ENCODE data around the gene LAMB2.

Gene LAMB2

DNA sequence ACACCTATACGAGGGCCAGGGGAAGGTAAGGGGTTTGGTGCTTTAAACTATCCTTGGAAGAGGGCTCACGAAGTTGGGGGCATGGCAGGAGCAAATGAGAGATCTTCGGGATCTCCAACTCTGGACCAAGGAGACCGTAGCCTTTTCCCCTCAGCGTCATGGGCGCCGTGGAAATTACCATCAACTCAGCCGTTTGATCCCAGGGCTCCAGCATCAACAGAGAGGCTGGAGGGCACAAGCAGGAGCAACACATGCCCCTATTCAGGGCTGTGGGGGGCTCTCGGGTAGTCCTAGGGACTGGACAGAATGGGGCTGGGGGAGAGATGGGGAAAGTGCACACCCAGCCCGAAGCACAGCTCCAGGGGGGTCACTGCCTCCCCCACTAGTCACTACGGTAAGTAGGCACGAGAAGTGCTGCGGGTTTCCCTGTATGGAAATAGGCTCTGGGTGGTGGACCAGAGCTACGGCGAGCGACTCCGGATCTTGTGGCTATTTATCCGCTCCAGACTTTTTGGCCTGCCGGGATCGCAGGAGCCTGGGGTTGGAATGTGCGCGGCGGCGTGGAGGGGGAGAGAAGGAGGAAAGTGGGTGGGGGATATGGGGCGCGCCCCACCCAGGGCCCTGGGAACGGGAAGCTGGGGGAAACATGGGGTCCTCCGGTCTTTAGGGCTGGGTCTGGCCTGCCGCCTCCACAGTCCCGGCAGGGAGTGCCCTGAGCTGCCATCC, 539 bp upstream of the LAMB2 start:
- no peak for TF ChIP-seq CTCF (IDR thresholded peaks at IDR 0.05; ENCODE audit: extremely low read depth, insufficient read depth, missing control alignments)
- DNase-seq (ENCODE audit: low spot score), result no peak
- in situ Hi-C loops (cut with MboI; ENCODE audit: low pct_unique_long_range_greater_than_20kb, low sequenced_read_pairs, unreplicated experiment), result no loop called here

DNA sequence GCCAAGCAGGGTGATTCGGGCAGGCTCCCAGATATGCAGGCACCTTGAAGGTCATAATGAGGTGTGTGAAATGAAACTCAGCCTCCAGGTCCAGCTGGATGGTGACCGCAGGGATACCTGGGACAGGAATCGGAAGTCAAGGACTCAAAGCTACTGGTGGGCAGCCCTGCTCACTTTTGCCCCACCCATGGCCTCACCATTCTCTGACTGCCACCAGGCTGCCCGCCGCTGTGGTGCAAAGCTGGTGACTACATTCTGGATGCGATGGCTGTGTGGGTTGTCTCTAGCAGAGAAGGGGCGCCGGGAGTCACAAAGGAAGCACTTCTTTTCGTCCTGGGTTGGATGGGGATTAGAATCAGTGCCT, 795 bp downstream of the LAMB2 start:
- no peak for DNase-seq (ENCODE audit: low spot score)
- no peak for TF ChIP-seq CTCF (IDR thresholded peaks at IDR 0.05; ENCODE audit: extremely low read depth, insufficient read depth, missing control alignments)
- in situ Hi-C loops (cut with MboI; ENCODE audit: low pct_unique_long_range_greater_than_20kb, low sequenced_read_pairs, unreplicated experiment), result no loop called here

DNA sequence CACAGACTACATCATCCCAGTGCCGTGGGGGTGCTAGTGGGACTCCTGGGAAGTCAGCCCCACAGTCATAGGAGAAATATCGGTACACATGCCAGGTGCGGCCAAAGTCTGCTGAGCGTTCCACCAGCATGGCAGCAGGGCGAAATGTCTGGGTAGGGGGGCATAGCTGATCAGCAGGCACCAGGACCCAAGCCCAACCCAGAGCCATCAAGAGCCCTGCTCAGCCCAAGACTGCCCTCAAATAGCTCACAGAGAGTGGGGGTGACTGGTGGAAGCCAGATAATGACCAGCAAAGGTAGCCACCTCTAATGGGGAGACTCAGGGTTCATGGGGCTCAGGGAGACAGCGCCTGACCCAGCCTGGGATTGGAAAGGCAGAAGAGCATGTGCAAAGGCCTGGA, 1.3 kb downstream of the LAMB2 start:
- no peak for DNase-seq (ENCODE audit: low spot score)
- in situ Hi-C loops (cut with MboI; ENCODE audit: low pct_unique_long_range_greater_than_20kb, low sequenced_read_pairs, unreplicated experiment), result no loop called here
- no peak for TF ChIP-seq CTCF (IDR thresholded peaks at IDR 0.05; ENCODE audit: extremely low read depth, insufficient read depth, missing control alignments)

DNA sequence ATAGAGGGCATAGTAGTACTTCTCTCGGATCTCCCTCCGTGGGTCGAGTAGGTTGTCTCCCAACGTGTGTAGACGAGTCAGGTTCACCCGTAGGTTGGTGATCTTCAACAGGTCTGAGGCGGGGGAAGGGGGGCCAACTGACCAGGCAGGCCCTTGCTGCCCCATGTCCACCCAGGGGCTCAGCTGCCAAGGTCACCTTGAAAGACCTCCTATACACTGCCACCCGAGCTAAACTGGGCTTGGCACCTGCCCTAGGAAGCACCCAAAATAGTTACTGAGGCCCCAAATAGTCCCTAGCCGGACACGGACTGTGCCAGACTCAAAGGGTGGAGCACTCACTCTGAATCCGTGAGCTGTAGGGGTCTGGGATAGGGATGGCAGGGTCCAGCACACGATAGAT, 1.8 kb downstream of the LAMB2 start:
- no peak for TF ChIP-seq CTCF (IDR thresholded peaks at IDR 0.05; ENCODE audit: extremely low read depth, insufficient read depth, missing control alignments)
- DNase-seq (ENCODE audit: low spot score), result no peak
- in situ Hi-C loops (cut with MboI; ENCODE audit: low pct_unique_long_range_greater_than_20kb, low sequenced_read_pairs, unreplicated experiment), result no loop called here

GRCh38 chr3:49124991-49125670, 7.7 kb downstream of the LAMB2 start:
- in situ Hi-C loops (cut with MboI; ENCODE audit: low pct_unique_long_range_greater_than_20kb, low sequenced_read_pairs, unreplicated experiment), result no loop called here
- peak; percentile 54 for TF ChIP-seq CTCF (IDR thresholded peaks at IDR 0.05; ENCODE audit: extremely low read depth, insufficient read depth, missing control alignments)
- no peak for DNase-seq (ENCODE audit: low spot score)

- TF ChIP-seq CTCF (IDR thresholded peaks at IDR 0.05; ENCODE audit: extremely low read depth, insufficient read depth, missing control alignments), result no peak
- no peak for DNase-seq (ENCODE audit: low spot score)
- in situ Hi-C loops (cut with MboI; ENCODE audit: low pct_unique_long_range_greater_than_20kb, low sequenced_read_pairs, unreplicated experiment), result no loop called here
These were observed 8.6 kb downstream of the LAMB2 start for GRCh38 chr3:49124203-49124602.
